Glutamatergic neuron (in vitro differentiated cells): ENCODE results near the gene SYTL4. TPM values are rescaled to one million over a fixed set of nuclear protein-coding genes. Genes with fewer than 3 reads are reported as not detected.

Experiments
- DNase-seq: peaks from one replicate; pipeline ENCODE4 v3.0.0; 2022
- H3K27ac Mint-ChIP-seq: one replicate; pipeline ENCODE4 v1.8.0; 2020; ENCODE audit warnings: mild to moderate bottlenecking, mixed read lengths, inconsistent platforms; ENCODE audit not compliant: unreplicated experiment
- H3K27me3 Mint-ChIP-seq: one replicate; pipeline ENCODE4 v1.8.0; 2020; ENCODE audit warnings: mild to moderate bottlenecking, moderate library complexity, mixed read lengths, inconsistent platforms; ENCODE audit not compliant: unreplicated experiment
- H3K36me3 Mint-ChIP-seq: one replicate; pipeline ENCODE4 v1.8.0; 2020; ENCODE audit warnings: mild to moderate bottlenecking, mixed read lengths, inconsistent platforms; ENCODE audit not compliant: unreplicated experiment
- H3K4me1 Mint-ChIP-seq: one replicate; pipeline ENCODE4 v1.8.0; 2020; ENCODE audit warnings: mild to moderate bottlenecking, low read depth, mixed read lengths, inconsistent platforms; ENCODE audit not compliant: unreplicated experiment
- H3K4me3 Mint-ChIP-seq: one replicate; pipeline ENCODE4 v1.8.0; 2020; ENCODE audit warnings: mild to moderate bottlenecking, mixed read lengths, inconsistent platforms; ENCODE audit not compliant: unreplicated experiment
- H3K9me3 Mint-ChIP-seq: one replicate; pipeline ENCODE4 v1.8.0; 2020; ENCODE audit warnings: mild to moderate bottlenecking, moderate library complexity, mixed read lengths, inconsistent platforms; ENCODE audit not compliant: unreplicated experiment
- total RNA-seq: library from RNA; stranded (reverse); fragmentation: NEBNext Ultra II Directional; extraction: Animal tissue kit (Norgen Biotek cat#: 25700); gene quantifications from one replicate; pipeline ENCODE4 v1.2.1, GENCODE V29; 2021; ENCODE audit not compliant: unreplicated experiment
- TF ChIP-seq, protein P1 (sequence below): fragments of 200-600 bp; sonication (generic); IDR thresholded peaks from one replicate; pipeline ENCODE4 v1.5.0; 2021; ENCODE audit not compliant: partially characterized antibody, unreplicated experiment

Gene SYTL4
- total RNA-seq, 1 donor from 2014 or later = 0.25 TPM

DNA sequence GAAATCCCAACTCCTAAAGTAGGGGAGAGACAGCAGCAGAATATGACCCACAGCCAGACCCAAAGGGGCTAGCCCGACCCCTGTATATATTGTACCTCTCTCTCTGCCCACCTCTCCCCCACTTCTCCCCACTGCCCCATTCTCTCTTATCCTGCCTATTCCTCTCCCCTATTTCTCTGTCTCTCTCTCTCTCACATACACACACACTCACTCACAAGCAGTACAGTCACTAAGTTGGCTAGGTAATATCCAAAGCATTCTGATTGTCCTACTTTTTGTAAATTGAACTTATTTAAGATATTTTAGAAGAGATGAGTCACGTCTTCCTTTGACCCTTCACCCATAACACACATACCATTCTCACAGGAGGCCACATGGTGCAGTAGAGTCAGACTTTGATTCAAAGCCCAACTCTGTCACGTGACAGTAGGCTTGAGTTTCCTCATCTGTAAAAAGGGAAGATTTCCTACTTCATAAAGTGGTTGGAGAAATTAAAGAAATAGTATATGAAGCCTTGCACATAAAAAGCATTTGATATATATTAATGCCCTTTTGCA lies 58.4 kb downstream of the SYTL4 start:
- no peaks in the 10 kb centered on the region for H3K4me1 Mint-ChIP-seq
- no peak for DNase-seq
- peaks cover 3% of the 10 kb centered on the region for H3K9me3 Mint-ChIP-seq
- H3K36me3 Mint-ChIP-seq = no peaks in the 10 kb centered on the region
- H3K4me3 Mint-ChIP-seq = no peak overlapping the region
- H3K27ac Mint-ChIP-seq = no peak overlapping the region
- TF ChIP-seq, protein P1, sequence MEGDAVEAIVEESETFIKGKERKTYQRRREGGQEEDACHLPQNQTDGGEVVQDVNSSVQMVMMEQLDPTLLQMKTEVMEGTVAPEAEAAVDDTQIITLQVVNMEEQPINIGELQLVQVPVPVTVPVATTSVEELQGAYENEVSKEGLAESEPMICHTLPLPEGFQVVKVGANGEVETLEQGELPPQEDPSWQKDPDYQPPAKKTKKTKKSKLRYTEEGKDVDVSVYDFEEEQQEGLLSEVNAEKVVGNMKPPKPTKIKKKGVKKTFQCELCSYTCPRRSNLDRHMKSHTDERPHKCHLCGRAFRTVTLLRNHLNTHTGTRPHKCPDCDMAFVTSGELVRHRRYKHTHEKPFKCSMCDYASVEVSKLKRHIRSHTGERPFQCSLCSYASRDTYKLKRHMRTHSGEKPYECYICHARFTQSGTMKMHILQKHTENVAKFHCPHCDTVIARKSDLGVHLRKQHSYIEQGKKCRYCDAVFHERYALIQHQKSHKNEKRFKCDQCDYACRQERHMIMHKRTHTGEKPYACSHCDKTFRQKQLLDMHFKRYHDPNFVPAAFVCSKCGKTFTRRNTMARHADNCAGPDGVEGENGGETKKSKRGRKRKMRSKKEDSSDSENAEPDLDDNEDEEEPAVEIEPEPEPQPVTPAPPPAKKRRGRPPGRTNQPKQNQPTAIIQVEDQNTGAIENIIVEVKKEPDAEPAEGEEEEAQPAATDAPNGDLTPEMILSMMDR = no peak
- no peaks in the 10 kb centered on the region for H3K27me3 Mint-ChIP-seq

DNA sequence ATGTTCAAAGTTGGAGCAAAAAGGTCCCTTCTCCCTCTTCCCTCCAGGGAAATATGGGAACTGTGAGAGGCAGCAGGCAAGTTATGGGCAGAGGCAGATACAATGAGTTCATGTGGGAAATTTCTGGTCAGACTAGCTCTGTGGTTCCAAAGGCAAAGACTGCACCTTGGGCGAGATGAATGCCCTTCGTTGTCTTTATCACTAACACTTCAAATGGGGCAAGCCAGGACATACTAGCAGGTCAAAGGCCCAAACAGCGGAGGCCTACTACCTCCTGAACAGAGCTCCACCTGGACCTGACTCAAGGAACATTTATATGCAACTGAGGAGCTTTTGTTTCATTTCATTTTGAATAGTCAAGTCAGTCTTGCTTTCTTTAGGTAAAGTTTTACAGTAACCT lies 59.0 kb downstream of the SYTL4 start:
- no peaks in the 10 kb centered on the region for H3K4me1 Mint-ChIP-seq
- no peak overlapping the region for H3K4me3 Mint-ChIP-seq
- TF ChIP-seq, protein P1 = no peak
- no peaks in the 10 kb centered on the region for H3K27me3 Mint-ChIP-seq
- no peak overlapping the region for H3K27ac Mint-ChIP-seq
- H3K9me3 Mint-ChIP-seq = peaks cover 3% of the 10 kb centered on the region
- H3K36me3 Mint-ChIP-seq = no peaks in the 10 kb centered on the region
- DNase-seq = no peak

DNA sequence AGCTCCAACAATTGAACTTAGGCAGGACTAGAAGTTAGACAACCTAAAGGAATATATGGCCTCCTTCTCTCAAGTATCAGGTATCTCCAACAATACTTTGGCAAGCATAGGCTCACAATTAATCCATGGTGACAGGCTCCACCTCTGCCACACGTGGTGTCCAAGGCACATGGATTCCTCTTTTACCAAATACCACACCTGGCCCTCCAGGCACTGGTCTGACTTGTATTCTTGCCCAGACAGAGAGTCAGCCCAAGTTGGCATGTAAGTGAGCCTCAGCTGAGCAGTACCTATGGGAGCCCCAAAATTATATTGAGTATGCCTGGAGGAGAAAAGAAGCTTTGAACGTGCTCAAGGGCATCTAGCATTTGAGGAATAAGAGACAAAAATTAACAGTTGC lies 68.3 kb downstream of the SYTL4 start:
- Mint-ChIP-seq H3K27me3 (no peaks in the 10 kb centered on the region), H3K9me3 (no peaks in the 10 kb centered on the region), H3K4me1 (peaks cover 12% of the 10 kb centered on the region), H3K36me3 (no peaks in the 10 kb centered on the region), H3K27ac (no peak overlapping the region), H3K4me3 (no peak overlapping the region)
- DNase-seq = no peak
- TF ChIP-seq, protein P1 = no peak

DNA sequence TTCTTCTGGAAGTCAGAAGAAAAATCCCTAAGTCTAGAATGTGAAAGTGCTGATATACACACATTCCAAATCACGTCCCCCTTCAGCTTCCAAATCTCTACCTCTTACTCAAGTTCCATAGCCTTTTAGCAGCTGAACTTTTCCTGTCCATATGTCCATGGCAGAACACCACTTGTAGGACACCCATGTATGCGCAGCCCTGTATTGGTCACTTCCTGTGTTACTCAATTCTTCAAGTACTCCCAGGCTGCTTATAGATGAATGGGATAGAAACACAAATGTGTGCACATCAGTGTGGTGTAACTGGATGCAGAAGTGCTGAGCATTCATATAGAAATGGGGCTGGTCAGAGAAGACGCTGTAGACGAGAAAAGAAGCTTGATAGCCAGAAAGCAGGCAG lies 69.1 kb downstream of the SYTL4 start:
- Mint-ChIP-seq H3K27me3 (no peaks in the 10 kb centered on the region), H3K36me3 (no peaks in the 10 kb centered on the region), H3K4me3 (no peak overlapping the region), H3K9me3 (no peaks in the 10 kb centered on the region), H3K4me1 (peaks cover 12% of the 10 kb centered on the region), H3K27ac (no peak overlapping the region)
- no peak for DNase-seq
- TF ChIP-seq, protein P1 = no peak

DNA sequence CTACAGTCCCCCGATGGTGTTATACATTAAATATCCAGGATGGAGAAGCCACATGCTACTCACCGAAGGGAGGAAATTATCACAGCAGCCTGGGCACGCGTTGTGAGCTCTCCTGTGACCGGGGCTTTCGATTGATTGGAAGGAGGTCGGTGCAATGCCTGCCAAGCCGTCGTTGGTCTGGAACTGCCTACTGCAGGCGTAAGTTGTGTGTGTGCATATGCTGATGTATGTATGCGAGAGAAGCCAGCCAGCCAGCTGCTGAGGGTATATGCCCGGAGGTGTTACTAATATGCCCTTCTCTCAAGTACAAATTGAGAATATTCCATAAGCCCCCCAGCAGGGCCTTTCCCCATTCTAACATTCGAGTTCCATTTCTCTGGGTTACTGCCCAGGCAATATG lies 69.8 kb downstream of the SYTL4 start:
- H3K27me3 Mint-ChIP-seq = no peaks in the 10 kb centered on the region
- H3K4me3 Mint-ChIP-seq = no peak overlapping the region
- H3K36me3 Mint-ChIP-seq = no peaks in the 10 kb centered on the region
- H3K9me3 Mint-ChIP-seq = no peaks in the 10 kb centered on the region
- TF ChIP-seq, protein P1 = no peak
- DNase-seq = no peak
- no peak overlapping the region for H3K27ac Mint-ChIP-seq
- H3K4me1 Mint-ChIP-seq = peaks cover 12% of the 10 kb centered on the region
